Sigmoid colon (tissue), 7 donors: ENCODE measurements around the gene UNC5CL. TPM values are rescaled to one million over a fixed set of nuclear protein-coding genes. Genes with fewer than 3 reads are reported as not detected.
A peak's percentile ranks its signal among the peaks of the same experiment; 100 is the strongest.

Experiments used
- DNase-seq: peaks from one replicate; pipeline ENCODE4 v3.0.0-alpha.2; 2019
- H3K27ac ChIP-seq, 4 donors: fragments of 200-600 bp; sonication (generic); one replicate each; pipeline ENCODE4 v1.5.1; 2016 to 2019; ENCODE audit warnings: mild to moderate bottlenecking in 1 of 4
- H3K27me3 ChIP-seq, 3 donors: fragments of 200-600 bp; sonication (generic); one replicate each; pipeline ENCODE4 v1.5.1; 2019; ENCODE audit warnings: mild to moderate bottlenecking in 1 of 3
- H3K36me3 ChIP-seq, 4 donors: fragments of 200-600 bp; sonication (generic); one replicate each; pipeline ENCODE4 v1.5.1; 2016 to 2019
- H3K4me1 ChIP-seq, 4 donors: fragments of 200-600 bp; sonication (generic); one replicate each; pipeline ENCODE4 v1.5.1; 2017 to 2019
- H3K4me3 ChIP-seq, 4 donors: fragments of 200-600 bp; sonication (generic); one replicate each; pipeline ENCODE4 v1.5.1; 2017 to 2019; ENCODE audit warnings: mild to moderate bottlenecking in 2 of 4, moderate library complexity in 1 of 4
- H3K9me3 ChIP-seq, 4 donors: fragments of 200-600 bp in 3 of 4; sonication (generic) in 3 of 4; one replicate each; pipeline versions ENCODE4 v1.5.1 to v1.6.1; 2013 to 2019
- EP300 ChIP-seq, 4 donors: sonication (generic); formaldehyde crosslinking; IDR thresholded peaks; one replicate each; pipeline ENCODE4 v1.6.1; 2017; ENCODE audit warnings: antibody characterized with exemption in 4 of 4
- POLR2A ChIP-seq, 2 donors: fragments of 450-650 bp; IDR thresholded peaks; one replicate each; pipeline ENCODE4 v1.6.1; 2016; ENCODE audit warnings: antibody characterized with exemption in 2 of 2, mild to moderate bottlenecking in 2 of 2, moderate library complexity in 2 of 2
- POLR2AphosphoS5 ChIP-seq, 4 donors: sonication (generic); formaldehyde crosslinking; IDR thresholded peaks; one replicate each; pipeline ENCODE4 v1.6.1; 2017; ENCODE audit warnings: antibody characterized with exemption in 4 of 4
- WGBS, 2 donors: extraction: QIAGEN DNeasy Blood & Tissue Kit; methylation state at CpG; one replicate each; pipeline ENCODE4 v1.1.7; 2013; 5-methylcytosine and 5-hydroxymethylcytosine counted together
- intact Hi-C: fragments of 100-400 bp; cut with DNase I; formaldehyde crosslinking; loops from one replicate; pipeline ENCODE4 v1.15.1; 2023
- polyA plus RNA-seq, 3 donors: library from polyadenylated mRNA; stranded (reverse); fragments of 200-250 nt; gene quantifications; one replicate each; pipeline ENCODE4 v1.2.3, GENCODE V29; 2013
- total RNA-seq, 4 donors: library from RNA; depleted of rRNA; stranded (reverse); fragments of >200 nt; gene quantifications; one replicate each; pipeline ENCODE4 v1.1.0, GENCODE V29; 2016
- TF ChIP-seq, protein P1 (sequence below), 4 experiments: fragments of 450-650 bp in 3 of 4; fragments of 200-600 bp in 1 of 4; IDR thresholded peaks; one replicate each; pipeline ENCODE4 v1.5.1; 2016 to 2019; ENCODE audit warnings: antibody characterized with exemption in 4 of 4, mild to moderate bottlenecking in 3 of 4, moderate library complexity in 2 of 4
- donor health status: healthy with polysubstance abuse.
- donor health status: Bipolar disorder and iron deficiency.
- donor health status: healthy.

Gene UNC5CL
- total and polyA plus RNA-seq, 7 donors: 0.36 to 6.0 (median 1.1) TPM

DNA sequence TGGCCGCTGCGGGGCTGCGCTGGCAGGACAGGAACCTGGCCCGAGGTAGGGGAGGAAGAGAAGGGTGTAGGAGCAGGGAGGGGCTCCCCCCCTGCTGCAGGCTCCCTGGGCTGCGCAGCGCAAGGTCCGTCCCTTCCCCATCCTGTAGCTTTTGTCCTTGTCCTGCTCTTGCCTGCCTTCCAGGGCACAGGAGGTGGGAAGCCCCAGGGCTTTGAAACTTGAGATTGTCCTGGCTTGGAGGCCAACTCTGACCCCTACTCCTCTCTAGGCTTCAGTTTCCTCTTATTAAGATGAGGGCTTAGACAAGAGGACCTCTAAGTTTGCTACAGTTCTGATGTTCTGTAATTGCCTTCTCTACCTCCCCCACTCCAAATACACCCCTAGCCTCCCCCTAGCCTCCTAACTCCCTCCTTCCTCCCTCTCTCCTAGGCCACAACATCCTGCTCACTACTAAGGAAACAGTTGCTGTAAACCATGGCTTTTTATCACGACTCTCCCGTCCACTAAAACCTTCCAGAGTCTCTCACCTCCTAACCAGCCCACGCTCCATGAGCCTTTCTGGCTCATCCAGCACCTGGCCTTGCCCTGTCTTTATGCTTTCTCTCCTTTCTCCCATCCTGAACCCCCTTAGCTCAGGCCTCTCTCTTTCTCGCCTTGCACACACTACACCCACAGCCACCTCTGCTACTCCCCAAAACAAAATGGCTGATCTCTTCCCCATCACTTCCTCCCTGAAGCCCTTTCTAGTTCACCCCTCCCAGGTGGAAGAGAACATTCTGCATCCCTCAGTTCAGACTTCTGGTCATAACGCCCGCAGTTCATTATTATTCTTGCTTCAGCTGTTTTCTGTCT, 10.2 kb downstream of the UNC5CL start:
- peaks cover 0 to 17% (median 10%) of the 10 kb centered on the region in 4 donors for H3K4me1 ChIP-seq
- H3K27ac ChIP-seq: peak overlapping the region in 3 of 4 donors; percentile 26 to 56 (median 31)
- no peaks in the 10 kb centered on the region for H3K36me3 ChIP-seq
- no peaks in the 10 kb centered on the region for H3K27me3 ChIP-seq
- DNase-seq: peak; percentile 46
- H3K9me3 ChIP-seq: no peaks in the 10 kb centered on the region
- intact Hi-C loops: loop anchor here (2.0 kb wide), 3 partner anchors 38 to 1048 kb away; no protein-coding TSS in a partner anchor
- peak overlapping the region; percentile 23 to 54 (median 46) for H3K4me3 ChIP-seq
- WGBS, 2 donors: 43 to 49% methylated on average over 13 of the region's 13 CpGs
- TF ChIP-seq POLR2AphosphoS5 (IDR thresholded peaks at IDR 0.05) (no peak), EP300 (IDR thresholded peaks at IDR 0.05) (no peak), POLR2A (IDR thresholded peaks at IDR 0.05) (no peak)
- TF ChIP-seq, protein P1, sequence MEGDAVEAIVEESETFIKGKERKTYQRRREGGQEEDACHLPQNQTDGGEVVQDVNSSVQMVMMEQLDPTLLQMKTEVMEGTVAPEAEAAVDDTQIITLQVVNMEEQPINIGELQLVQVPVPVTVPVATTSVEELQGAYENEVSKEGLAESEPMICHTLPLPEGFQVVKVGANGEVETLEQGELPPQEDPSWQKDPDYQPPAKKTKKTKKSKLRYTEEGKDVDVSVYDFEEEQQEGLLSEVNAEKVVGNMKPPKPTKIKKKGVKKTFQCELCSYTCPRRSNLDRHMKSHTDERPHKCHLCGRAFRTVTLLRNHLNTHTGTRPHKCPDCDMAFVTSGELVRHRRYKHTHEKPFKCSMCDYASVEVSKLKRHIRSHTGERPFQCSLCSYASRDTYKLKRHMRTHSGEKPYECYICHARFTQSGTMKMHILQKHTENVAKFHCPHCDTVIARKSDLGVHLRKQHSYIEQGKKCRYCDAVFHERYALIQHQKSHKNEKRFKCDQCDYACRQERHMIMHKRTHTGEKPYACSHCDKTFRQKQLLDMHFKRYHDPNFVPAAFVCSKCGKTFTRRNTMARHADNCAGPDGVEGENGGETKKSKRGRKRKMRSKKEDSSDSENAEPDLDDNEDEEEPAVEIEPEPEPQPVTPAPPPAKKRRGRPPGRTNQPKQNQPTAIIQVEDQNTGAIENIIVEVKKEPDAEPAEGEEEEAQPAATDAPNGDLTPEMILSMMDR (IDR thresholded peaks at IDR 0.05): no peak

DNA sequence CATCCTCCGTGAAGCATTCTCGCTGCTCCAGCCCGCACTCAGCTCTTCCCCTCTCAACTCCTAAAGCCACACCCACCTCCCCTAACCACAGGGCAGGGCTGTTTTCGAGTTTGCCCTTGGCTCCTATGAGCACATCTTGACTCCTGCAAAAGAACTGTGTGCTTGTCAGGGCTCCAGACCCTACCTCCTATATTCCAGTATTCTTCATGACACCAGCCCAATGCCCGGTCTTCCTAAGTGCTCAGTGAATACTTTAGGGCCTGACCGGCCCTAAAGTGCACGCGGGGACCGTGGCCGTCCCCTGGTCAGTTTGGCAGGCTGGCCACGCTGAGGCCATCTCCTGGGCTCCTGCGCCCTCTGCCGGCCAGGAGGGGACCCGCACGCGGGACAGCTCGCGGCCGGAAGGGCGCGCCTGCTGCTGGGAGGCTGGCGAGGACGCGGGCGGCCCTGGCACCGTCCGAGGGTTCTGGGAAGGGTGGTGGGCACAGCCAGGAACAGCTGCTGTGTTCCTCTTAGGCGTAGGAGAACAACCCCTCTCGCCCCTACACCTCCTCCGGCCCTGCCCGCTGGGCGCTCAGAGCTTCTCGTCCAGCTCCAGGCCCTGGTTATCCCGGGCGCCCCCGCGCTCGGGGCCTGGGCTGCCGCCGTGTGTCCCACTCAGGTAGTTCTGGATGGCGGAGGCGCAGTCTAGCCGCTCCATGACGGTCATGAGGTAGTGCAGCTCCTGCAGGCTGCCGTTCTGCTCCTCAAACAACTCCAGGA, 11.0 kb downstream of the UNC5CL start:
- H3K27ac ChIP-seq: peak overlapping the region; percentile 26 to 56 (median 38)
- TF ChIP-seq POLR2AphosphoS5 (IDR thresholded peaks at IDR 0.05) (peak in 3 of 4 donors; percentile 13 to 29 (median 18)), EP300 (IDR thresholded peaks at IDR 0.05) (no peak), POLR2A (IDR thresholded peaks at IDR 0.05) (no peak)
- TF ChIP-seq, protein P1 (IDR thresholded peaks at IDR 0.05): peak; percentile 95 to 99 (median 98)
- peaks cover 0 to 17% (median 10%) of the 10 kb centered on the region in 4 donors for H3K4me1 ChIP-seq
- H3K9me3 ChIP-seq: no peaks in the 10 kb centered on the region
- intact Hi-C loops: loop anchor here (2.0 kb wide), 3 partner anchors 39 to 1047 kb away; no protein-coding TSS in a partner anchor
- H3K4me3 ChIP-seq: peak overlapping the region; percentile 23 to 54 (median 46)
- no peaks in the 10 kb centered on the region for H3K36me3 ChIP-seq
- DNase-seq: peak; percentile 89
- WGBS, 2 donors: 4 to 8% methylated on average over 45 of the region's 45 CpGs
- H3K27me3 ChIP-seq: no peaks in the 10 kb centered on the region

DNA sequence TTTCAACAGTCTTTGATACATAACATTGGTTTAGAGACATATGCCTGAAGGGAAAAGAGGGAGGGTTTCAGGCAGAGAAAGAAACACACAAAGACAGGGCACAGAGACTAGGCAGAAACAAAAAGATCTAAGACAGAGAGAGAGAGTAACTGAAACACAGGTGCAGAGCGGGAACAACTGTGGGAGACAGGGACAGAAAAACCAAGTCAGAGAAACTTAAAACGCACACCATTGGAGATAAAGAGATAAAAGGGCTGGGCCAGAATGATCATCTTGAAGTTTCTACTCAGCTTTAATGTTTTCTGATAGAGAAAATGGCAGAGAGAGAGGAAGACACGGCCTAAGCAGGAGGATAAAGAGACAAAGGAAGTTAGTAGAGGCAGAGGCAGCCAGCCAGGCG, 11.8 kb downstream of the UNC5CL start:
- WGBS, 2 donors: 41 to 46% methylated on average over 4 of the region's 4 CpGs
- TF ChIP-seq EP300 (IDR thresholded peaks at IDR 0.05): no peak
- no peak for TF ChIP-seq POLR2A (IDR thresholded peaks at IDR 0.05)
- no peak for TF ChIP-seq POLR2AphosphoS5 (IDR thresholded peaks at IDR 0.05)
- TF ChIP-seq, protein P1 (IDR thresholded peaks at IDR 0.05): no peak
- intact Hi-C loops: no loop called here
- peaks cover 0 to 17% (median 10%) of the 10 kb centered on the region in 4 donors for H3K4me1 ChIP-seq
- H3K9me3 ChIP-seq: no peaks in the 10 kb centered on the region
- H3K27ac ChIP-seq: peak overlapping the region in 1 of 4 donors; percentile 56
- DNase-seq: no peak
- H3K36me3 ChIP-seq: no peaks in the 10 kb centered on the region
- H3K4me3 ChIP-seq: peak overlapping the region in 3 of 4 donors; percentile 41 to 54 (median 50)
- no peaks in the 10 kb centered on the region for H3K27me3 ChIP-seq

DNA sequence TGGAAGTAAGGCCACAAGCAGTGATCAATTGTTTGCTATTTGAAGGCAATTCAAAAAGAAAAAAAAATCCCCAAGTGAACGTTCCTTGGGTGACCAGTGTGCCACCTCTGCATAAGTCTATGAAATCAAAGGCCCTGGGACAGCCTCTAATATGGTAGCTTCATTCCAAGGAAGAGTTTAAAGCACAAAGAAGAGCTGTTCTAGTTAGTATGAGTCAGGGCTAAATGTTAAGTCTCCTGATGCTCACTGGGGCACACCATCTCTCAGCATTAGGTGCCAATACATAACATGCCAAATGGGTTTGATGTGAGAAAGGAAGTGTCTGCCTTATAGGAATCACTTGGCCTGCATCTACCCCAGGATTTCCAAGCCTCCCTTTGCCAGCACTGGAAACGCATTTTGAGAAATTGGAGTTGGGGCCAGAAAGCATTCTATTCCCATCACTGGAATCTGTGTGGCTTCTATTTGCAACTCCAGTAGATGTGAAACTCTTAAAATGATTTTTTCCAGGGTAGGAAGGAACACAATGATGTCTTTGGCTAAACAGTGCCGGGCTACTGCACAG, 13.0 kb downstream of the UNC5CL start:
- H3K36me3 ChIP-seq: no peaks in the 10 kb centered on the region
- no peak for TF ChIP-seq POLR2AphosphoS5 (IDR thresholded peaks at IDR 0.05)
- TF ChIP-seq, protein P1 (IDR thresholded peaks at IDR 0.05): no peak
- H3K4me1 ChIP-seq: peaks cover 0 to 17% (median 12%) of the 10 kb centered on the region in 4 donors
- H3K27ac ChIP-seq: no peak overlapping the region
- DNase-seq: no peak
- no peaks in the 10 kb centered on the region for H3K27me3 ChIP-seq
- H3K4me3 ChIP-seq: no peak overlapping the region
- intact Hi-C loops: no loop called here
- no peaks in the 10 kb centered on the region for H3K9me3 ChIP-seq
- 84 to 86% methylated on average over 3 of the region's 3 CpGs for WGBS, 2 donors
